Esophagus muscularis mucosa (tissue), 4 donors: ENCODE measurements around the gene CAMTA1. TPM values are rescaled to one million over a fixed set of nuclear protein-coding genes. Genes with fewer than 3 reads are reported as not detected.
A peak's percentile ranks its signal among the peaks of the same experiment; 100 is the strongest.
"Not testable (repeated sequence)": the region's sequence is repeated elsewhere in the genome, so short reads cannot be mapped to it uniquely, and the experiment has no call there.

Experiments
- DNase-seq: peaks from one replicate; pipeline ENCODE4 v3.0.0-alpha.2; 2017; ENCODE audit errors: extremely low spot score
- H3K27ac ChIP-seq, 4 donors: fragments of 200-600 bp; sonication (generic); replicated peaks in 1 of 4; 1 replicate in 3 of 4; 2 replicates in 1 of 4; pipeline ENCODE4 v1.5.1; 2016 to 2019; ENCODE audit warnings: mild to moderate bottlenecking in 1 of 4
- H3K27me3 ChIP-seq, 4 donors: fragments of 200-600 bp; sonication (generic); one replicate each; pipeline versions ENCODE4 v1.5.1 to v1.6.0; 2016 to 2019
- H3K36me3 ChIP-seq, 4 donors: fragments of 200-600 bp; sonication (generic); one replicate each; pipeline ENCODE4 v1.5.1; 2016 to 2019
- H3K4me1 ChIP-seq, 4 donors: fragments of 200-600 bp; sonication (generic); one replicate each; pipeline ENCODE4 v1.5.1; 2016 to 2019
- H3K4me3 ChIP-seq, 4 donors: fragments of 200-600 bp; sonication (generic); 1 replicate in 2 of 4; 2 replicates in 2 of 4; pipeline ENCODE4 v1.5.1; 2016 to 2019; ENCODE audit warnings: mild to moderate bottlenecking in 4 of 4, moderate library complexity in 1 of 4
- H3K9me3 ChIP-seq, 4 donors: fragments of 200-600 bp; sonication (generic); 1 replicate in 3 of 4; 2 replicates in 1 of 4; pipeline ENCODE4 v1.5.1; 2016 to 2019
- EP300 ChIP-seq: sonication (generic); formaldehyde crosslinking; IDR thresholded peaks from one replicate; pipeline ENCODE4 v1.6.1; 2017; ENCODE audit warnings: antibody characterized with exemption
- POLR2A ChIP-seq: fragments of 450-650 bp; IDR thresholded peaks from one replicate; pipeline ENCODE4 v1.6.1; 2017; ENCODE audit warnings: antibody characterized with exemption, moderate library complexity, mild to moderate bottlenecking, low read depth
- POLR2AphosphoS5 ChIP-seq, 2 donors: sonication (generic); formaldehyde crosslinking; IDR thresholded peaks; one replicate each; pipeline ENCODE4 v1.6.1; 2017; ENCODE audit warnings: antibody characterized with exemption in 2 of 2
- WGBS: methylation state at CpG from one replicate; pipeline ENCODE4 v1.1.5; 2018; 5-methylcytosine and 5-hydroxymethylcytosine counted together
- intact Hi-C: fragments of 100-400 bp; cut with DNase I; formaldehyde crosslinking; loops from one replicate; pipeline ENCODE4 v1.15.1; 2023
- total RNA-seq, 4 donors: library from RNA; depleted of rRNA; stranded (reverse); fragments of >200 nt; gene quantifications; one replicate each; pipeline versions ENCODE4 v1.1.0 to v1.2.1, GENCODE V29; 2016
- TF ChIP-seq, protein P1 (sequence below), 3 experiments: fragments of 200-600 bp in 2 of 3; fragments of 450-650 bp in 1 of 3; sonication (generic) in 2 of 3; IDR thresholded peaks; one replicate each; pipeline ENCODE4 v1.5.1; 2017 to 2019; ENCODE audit warnings: antibody characterized with exemption in 3 of 3, mild to moderate bottlenecking in 2 of 3, moderate library complexity in 1 of 3

CAMTA1 gene
- total RNA-seq, 4 donors from 2014 or later, result 109 to 226 (median 139) TPM

GRCh38 chr1:7704214-7705047 is 919.2 kb downstream of the CAMTA1 start:
- Histone ChIP-seq H3K27ac (peak overlapping the region; percentile 49 to 63 (median 58)), H3K4me3 (peak overlapping the region; percentile 56 to 75 (median 58)), H3K36me3 (no peaks in the 10 kb centered on the region), H3K27me3 (peaks cover 0 to 44% (median 5%) of the 10 kb centered on the region in 4 donors), H3K9me3 (no peaks in the 10 kb centered on the region), H3K4me1 (peaks cover 4 to 25% (median 19%) of the 10 kb centered on the region in 4 donors)
- TF ChIP-seq, protein P1, sequence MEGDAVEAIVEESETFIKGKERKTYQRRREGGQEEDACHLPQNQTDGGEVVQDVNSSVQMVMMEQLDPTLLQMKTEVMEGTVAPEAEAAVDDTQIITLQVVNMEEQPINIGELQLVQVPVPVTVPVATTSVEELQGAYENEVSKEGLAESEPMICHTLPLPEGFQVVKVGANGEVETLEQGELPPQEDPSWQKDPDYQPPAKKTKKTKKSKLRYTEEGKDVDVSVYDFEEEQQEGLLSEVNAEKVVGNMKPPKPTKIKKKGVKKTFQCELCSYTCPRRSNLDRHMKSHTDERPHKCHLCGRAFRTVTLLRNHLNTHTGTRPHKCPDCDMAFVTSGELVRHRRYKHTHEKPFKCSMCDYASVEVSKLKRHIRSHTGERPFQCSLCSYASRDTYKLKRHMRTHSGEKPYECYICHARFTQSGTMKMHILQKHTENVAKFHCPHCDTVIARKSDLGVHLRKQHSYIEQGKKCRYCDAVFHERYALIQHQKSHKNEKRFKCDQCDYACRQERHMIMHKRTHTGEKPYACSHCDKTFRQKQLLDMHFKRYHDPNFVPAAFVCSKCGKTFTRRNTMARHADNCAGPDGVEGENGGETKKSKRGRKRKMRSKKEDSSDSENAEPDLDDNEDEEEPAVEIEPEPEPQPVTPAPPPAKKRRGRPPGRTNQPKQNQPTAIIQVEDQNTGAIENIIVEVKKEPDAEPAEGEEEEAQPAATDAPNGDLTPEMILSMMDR (IDR thresholded peaks at IDR 0.05), result no peak
- TF ChIP-seq POLR2A (no peak), POLR2AphosphoS5 (IDR thresholded peaks at IDR 0.05) (peak; percentile 55 to 73), EP300 (no peak)
- DNase-seq, result peak; percentile 97
- intact Hi-C loops, result no loop called here
- 0% methylated on average over 5 of the region's 151 CpGs for WGBS

- Histone ChIP-seq H3K9me3 (no peaks in the 10 kb centered on the region), H3K36me3 (no peaks in the 10 kb centered on the region), H3K4me3 (peak overlapping the region; percentile 56 to 75 (median 58)), H3K27ac (peak overlapping the region; percentile 49 to 62 (median 58)), H3K27me3 (peaks cover 0 to 44% (median 5%) of the 10 kb centered on the region in 4 donors), H3K4me1 (peaks cover 4 to 25% (median 19%) of the 10 kb centered on the region in 4 donors)
- intact Hi-C loops, result no loop called here
- TF ChIP-seq EP300 (no peak), POLR2A (no peak), POLR2AphosphoS5 (IDR thresholded peaks at IDR 0.05) (no peak)
- TF ChIP-seq, protein P1 (IDR thresholded peaks at IDR 0.05), result no peak
- DNase-seq, result no peak
- WGBS, result 2% methylated on average over 34 of the region's 106 CpGs
Observed at GRCh38 chr1:7705048-7705907, 920.0 kb downstream of the CAMTA1 start.

DNA sequence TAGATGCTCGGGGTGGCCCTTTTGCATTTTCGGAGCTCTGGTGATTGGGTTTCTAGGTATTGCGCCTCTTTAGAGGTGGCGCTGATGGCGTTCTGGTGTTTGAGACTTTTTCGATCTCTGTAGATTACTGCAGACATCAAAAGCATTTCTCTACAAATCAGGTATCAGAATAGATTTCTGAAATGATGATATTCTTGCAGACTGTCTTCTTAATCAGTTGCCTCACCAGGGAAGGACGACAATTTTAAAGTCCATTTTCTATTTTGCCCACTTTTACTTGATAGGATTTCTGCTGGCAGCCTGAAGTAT is 920.6 kb downstream of the CAMTA1 start:
- 49% methylated on average over 7 of the region's 7 CpGs for WGBS
- Histone ChIP-seq H3K9me3 (no peaks in the 10 kb centered on the region), H3K4me3 (peak overlapping the region; percentile 56 to 75 (median 58)), H3K27ac (peak overlapping the region in 3 of 4 donors; percentile 57 to 62 (median 59)), H3K27me3 (peaks cover 0 to 44% (median 5%) of the 10 kb centered on the region in 4 donors), H3K36me3 (no peaks in the 10 kb centered on the region), H3K4me1 (peaks cover 4 to 25% (median 19%) of the 10 kb centered on the region in 4 donors)
- TF ChIP-seq POLR2A, result no peak
- TF ChIP-seq, protein P1 (IDR thresholded peaks at IDR 0.05), result no peak
- no peak for TF ChIP-seq EP300
- no peak for TF ChIP-seq POLR2AphosphoS5 (IDR thresholded peaks at IDR 0.05)
- DNase-seq, result no peak
- intact Hi-C loops, result no loop called here

GRCh38 chr1:7707527-7707926 is 922.3 kb downstream of the CAMTA1 start:
- intact Hi-C loops, result no loop called here
- H3K9me3 ChIP-seq, result no peaks in the 10 kb centered on the region
- TF ChIP-seq POLR2AphosphoS5 (IDR thresholded peaks at IDR 0.05) (no peak), POLR2A (no peak), EP300 (no peak)
- TF ChIP-seq, protein P1 (IDR thresholded peaks at IDR 0.05), result no peak
- peaks cover 0 to 44% (median 5%) of the 10 kb centered on the region in 4 donors for H3K27me3 ChIP-seq
- H3K4me1 ChIP-seq, result peaks cover 4 to 25% (median 19%) of the 10 kb centered on the region in 4 donors
- no peak for DNase-seq
- H3K36me3 ChIP-seq, result no peaks in the 10 kb centered on the region
- H3K27ac ChIP-seq, result no peak overlapping the region
- 95% methylated on average over 4 of the region's 4 CpGs for WGBS
- no peak overlapping the region for H3K4me3 ChIP-seq

GRCh38 chr1:7708065-7708464 is 922.8 kb downstream of the CAMTA1 start:
- H3K27ac ChIP-seq, intact Hi-C loops, H3K9me3 ChIP-seq, H3K36me3 ChIP-seq, H3K4me3 ChIP-seq, DNase-seq: not testable (repeated sequence)
- Histone ChIP-seq H3K4me1 (peaks cover 4 to 24% (median 19%) of the 10 kb centered on the region in 4 donors), H3K27me3 (peaks cover 0 to 40% (median 5%) of the 10 kb centered on the region in 4 donors)
- WGBS, result 93% methylated on average over 4 of the region's 4 CpGs
